ENCODE results near the gene FOXJ3. TPM values are rescaled to one million over a fixed set of nuclear protein-coding genes. Genes with fewer than 3 reads are reported as not detected.
"Not testable (repeated sequence)": the region's sequence is repeated elsewhere in the genome, so short reads cannot be mapped to it uniquely, and the experiment has no call there.

FOXJ3 gene
- polyA plus RNA-seq, 10 donors, result 27.1 to 45.8 (median 36.9) TPM

- peak; percentile 53 to 78 (median 58) for DNase-seq
These were observed 75.8 kb downstream of the FOXJ3 start for GRCh38 chr1:42259059-42259738.

GRCh38 chr1:42258218-42258617 is 76.8 kb downstream of the FOXJ3 start:
- DNase-seq, result no peak

GRCh38 chr1:42251042-42251441 is 84.0 kb downstream of the FOXJ3 start:
- no peak for DNase-seq

GRCh38 chr1:42250164-42250563 is 84.9 kb downstream of the FOXJ3 start:
- no peak for DNase-seq

GRCh38 chr1:42240966-42241755 is 93.9 kb downstream of the FOXJ3 start:
- DNase-seq, result no peak

GRCh38 chr1:42239555-42239954 is 95.5 kb downstream of the FOXJ3 start:
- no peak for DNase-seq

- no peak for DNase-seq
These were observed 96.0 kb downstream of the FOXJ3 start for GRCh38 chr1:42239041-42239440.

- no peak for DNase-seq
These were observed 103.8 kb downstream of the FOXJ3 start for GRCh38 chr1:42231253-42231652.

GRCh38 chr1:42228938-42229337 is 106.1 kb downstream of the FOXJ3 start:
- no peak for DNase-seq

- DNase-seq, result no peak
These were observed 112.0 kb downstream of the FOXJ3 start for GRCh38 chr1:42223036-42223435.

GRCh38 chr1:42221952-42222606 is 113.0 kb downstream of the FOXJ3 start:
- DNase-seq, result no peak

- DNase-seq, result no peak
These were observed 113.6 kb downstream of the FOXJ3 start for GRCh38 chr1:42221456-42221855.

GRCh38 chr1:42219627-42220026 is 115.4 kb downstream of the FOXJ3 start:
- DNase-seq, result no peak

GRCh38 chr1:42214447-42214871 is 120.6 kb downstream of the FOXJ3 start:
- no peak for DNase-seq

GRCh38 chr1:42211224-42211623 is 123.8 kb downstream of the FOXJ3 start:
- DNase-seq, result no peak

GRCh38 chr1:42210421-42211133 is 124.5 kb downstream of the FOXJ3 start:
- DNase-seq, result peak in 1 of 3 donors; percentile 11

GRCh38 chr1:42209526-42210251 is 125.3 kb downstream of the FOXJ3 start:
- peak in 1 of 3 donors; percentile 15 for DNase-seq

- not testable (repeated sequence) for DNase-seq
These were observed 128.1 kb downstream of the FOXJ3 start for GRCh38 chr1:42206930-42207329.

GRCh38 chr1:42206164-42206563 is 128.9 kb downstream of the FOXJ3 start:
- no peak for DNase-seq

- DNase-seq, result no peak
These were observed 133.0 kb downstream of the FOXJ3 start for GRCh38 chr1:42201986-42202385.

- DNase-seq, result no peak
These were observed 136.8 kb downstream of the FOXJ3 start for GRCh38 chr1:42198251-42198650.

Data from muscle of back (tissue), 11 donors.